GM12891 (cell line): ENCODE results near the gene BRD3.

Experiments used
- POLR2A ChIP-seq: IDR thresholded peaks from 2 replicates; pipeline ENCODE4 v1.6.1; 2011; ENCODE audit warnings: low read depth, low read length, control low read depth
- POLR2AphosphoS5 ChIP-seq: IDR thresholded peaks from 2 replicates; pipeline ENCODE4 v1.6.1; 2011; ENCODE audit warnings: low read depth, low read length, control low read depth
- SPI1 ChIP-seq: IDR thresholded peaks from 2 replicates; pipeline ENCODE4 v1.6.1; 2011; ENCODE audit warnings: low read depth, low read length, control low read depth
- TAF1 ChIP-seq: IDR thresholded peaks from 2 replicates; pipeline ENCODE4 v1.6.1; 2011; ENCODE audit warnings: low read depth, low read length, control low read depth

GRCh38 chr9:134036130-134036529, 31.7 kb downstream of the BRD3 start:
- TF ChIP-seq POLR2AphosphoS5: no peak
- no peak for TF ChIP-seq POLR2A
- no peak for TF ChIP-seq TAF1
- TF ChIP-seq SPI1: no peak
